GM13976 (cell line): ENCODE measurements around the gene MSI1.

ENCODE experiments used
- DNase-seq: peaks from one replicate; pipeline ENCODE4 v3.0.0; 2012; ENCODE audit warnings: low spot score
- in situ Hi-C: fragments of 300-500 bp; cut with MboI; formaldehyde crosslinking; loops from one replicate; pipeline ENCODE4 v1.12.0; 2022; ENCODE audit warnings: low sequenced_read_pairs, mixed read lengths, inconsistent platforms; ENCODE audit not compliant: unreplicated experiment
- TF ChIP-seq, protein P1 (sequence below): IDR thresholded peaks from 2 replicates; pipeline ENCODE4 v1.5.1; 2012; ENCODE audit warnings: borderline replicate concordance, mild to moderate bottlenecking; ENCODE audit not compliant: insufficient read depth; ENCODE audit errors: extremely low read depth, missing control alignments, control extremely low read depth

The MSI1 gene

GRCh38 chr12:120367924-120368788 lies 808 bp downstream of the MSI1 start:
- TF ChIP-seq, protein P1, sequence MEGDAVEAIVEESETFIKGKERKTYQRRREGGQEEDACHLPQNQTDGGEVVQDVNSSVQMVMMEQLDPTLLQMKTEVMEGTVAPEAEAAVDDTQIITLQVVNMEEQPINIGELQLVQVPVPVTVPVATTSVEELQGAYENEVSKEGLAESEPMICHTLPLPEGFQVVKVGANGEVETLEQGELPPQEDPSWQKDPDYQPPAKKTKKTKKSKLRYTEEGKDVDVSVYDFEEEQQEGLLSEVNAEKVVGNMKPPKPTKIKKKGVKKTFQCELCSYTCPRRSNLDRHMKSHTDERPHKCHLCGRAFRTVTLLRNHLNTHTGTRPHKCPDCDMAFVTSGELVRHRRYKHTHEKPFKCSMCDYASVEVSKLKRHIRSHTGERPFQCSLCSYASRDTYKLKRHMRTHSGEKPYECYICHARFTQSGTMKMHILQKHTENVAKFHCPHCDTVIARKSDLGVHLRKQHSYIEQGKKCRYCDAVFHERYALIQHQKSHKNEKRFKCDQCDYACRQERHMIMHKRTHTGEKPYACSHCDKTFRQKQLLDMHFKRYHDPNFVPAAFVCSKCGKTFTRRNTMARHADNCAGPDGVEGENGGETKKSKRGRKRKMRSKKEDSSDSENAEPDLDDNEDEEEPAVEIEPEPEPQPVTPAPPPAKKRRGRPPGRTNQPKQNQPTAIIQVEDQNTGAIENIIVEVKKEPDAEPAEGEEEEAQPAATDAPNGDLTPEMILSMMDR: no peak
- in situ Hi-C loops: no loop called here
- DNase-seq: no peak

- in situ Hi-C loops: no loop called here
- DNase-seq: no peak
- TF ChIP-seq, protein P1: peak; percentile 41
Observed at GRCh38 chr12:120367233-120367923, 1.6 kb downstream of the MSI1 start.

- DNase-seq: no peak
- TF ChIP-seq, protein P1: no peak
- in situ Hi-C loops: no loop called here
Observed at GRCh38 chr12:120366845-120367232, 2.1 kb downstream of the MSI1 start.

DNA sequence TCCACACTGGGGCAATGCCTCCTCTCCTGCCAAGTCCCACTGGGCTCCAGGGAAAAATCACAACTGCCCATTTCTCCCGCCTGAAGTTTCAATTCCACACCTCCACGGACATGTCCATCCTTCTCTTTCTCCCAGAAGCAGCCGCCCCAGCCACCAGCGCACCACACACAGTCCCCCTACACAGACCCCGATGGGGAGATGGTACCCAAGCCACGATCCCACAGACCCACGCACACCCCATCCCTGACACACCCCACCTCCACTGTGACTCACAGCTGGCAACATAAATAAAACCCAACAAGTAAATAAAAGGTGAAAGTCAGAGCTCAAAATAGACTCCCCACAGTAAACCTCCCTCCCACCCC lies 2.6 kb downstream of the MSI1 start:
- in situ Hi-C loops: no loop called here
- TF ChIP-seq, protein P1: no peak
- DNase-seq: no peak

GRCh38 chr12:120365675-120366340 lies 3.2 kb downstream of the MSI1 start:
- no peak for DNase-seq
- in situ Hi-C loops: no loop called here
- TF ChIP-seq, protein P1: no peak

DNA sequence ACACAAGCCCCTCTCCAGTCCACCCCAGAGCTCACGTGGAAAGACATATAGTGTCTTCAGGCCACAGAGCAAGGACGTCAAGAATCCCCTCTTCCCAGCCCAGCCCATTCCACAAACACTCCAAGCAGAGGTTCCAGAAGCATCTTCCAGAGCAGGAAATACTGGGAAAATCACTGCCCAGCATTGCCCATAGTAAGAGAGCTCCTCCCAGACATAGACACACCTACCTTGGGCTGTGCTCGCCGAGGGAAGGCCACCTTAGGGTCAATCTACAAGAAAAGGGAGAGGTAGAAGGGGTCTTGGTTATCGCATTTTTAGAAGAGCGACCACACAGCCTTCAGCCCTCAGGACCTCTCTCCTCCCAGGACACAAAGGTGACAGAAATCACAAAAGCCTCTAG lies 4.5 kb downstream of the MSI1 start:
- TF ChIP-seq, protein P1: no peak
- no peak for DNase-seq
- in situ Hi-C loops: no loop called here
